MCF 10A (cell line): ENCODE measurements around the gene PTPRN2. TPM values are rescaled to one million over a fixed set of nuclear protein-coding genes. Genes with fewer than 3 reads are reported as not detected.

Experiments used
- BruUV-seq: library from RNA; stranded (reverse); fragments of 400-500 nt; replicated peaks from 2 replicates; lab custom pipeline; 2021; lab: Mats Ljungman, UMichigan
- CTCF ChIA-PET: fragments of 300-600 bp; sonication (Branson Sonifier 250); formaldehyde crosslinking; extraction: SDS; loops from one replicate; lab custom pipeline; 2021; ENCODE audit warnings: antibody characterized with exemption, inconsistent platforms; lab: Yijun Ruan, JAX
- POLR2A ChIA-PET: fragments of 300-600, 350-650 bp; sonication (Branson Sonifier 250); formaldehyde crosslinking; extraction: SDS; loops from one replicate; lab custom pipeline; 2020; ENCODE audit warnings: antibody characterized with exemption, inconsistent platforms; lab: Yijun Ruan, JAX
- DNase-seq: peaks from one replicate; pipeline ENCODE4 v3.0.0-alpha.2; 2018; ENCODE audit not compliant: unreplicated experiment
- H3K27ac Mint-ChIP-seq: one replicate; pipeline ENCODE4 v1.8.0; 2022; ENCODE audit warnings: mild to moderate bottlenecking, low read depth, mixed read lengths; ENCODE audit not compliant: unreplicated experiment
- H3K27me3 Mint-ChIP-seq: one replicate; pipeline ENCODE4 v1.8.0; 2022; ENCODE audit warnings: mixed read lengths; ENCODE audit not compliant: insufficient read depth, unreplicated experiment
- H3K36me3 Mint-ChIP-seq: one replicate; pipeline ENCODE4 v1.8.0; 2022; ENCODE audit warnings: mild to moderate bottlenecking, moderate library complexity, mixed read lengths; ENCODE audit not compliant: insufficient read depth, unreplicated experiment
- H3K4me1 Mint-ChIP-seq: one replicate; pipeline ENCODE4 v1.8.0; 2022; ENCODE audit warnings: mixed read lengths; ENCODE audit not compliant: insufficient read depth, unreplicated experiment
- H3K4me3 Mint-ChIP-seq: one replicate; pipeline ENCODE4 v1.8.0; 2022; ENCODE audit warnings: mild to moderate bottlenecking, moderate library complexity, mixed read lengths; ENCODE audit not compliant: unreplicated experiment
- H3K9me3 Mint-ChIP-seq: one replicate; pipeline ENCODE4 v1.8.0; 2022; ENCODE audit warnings: mixed read lengths; ENCODE audit not compliant: unreplicated experiment
- CTCF ChIP-seq: fragments of 200-600 bp; IDR thresholded peaks from one replicate; pipeline ENCODE4 v1.8.0; 2022; ENCODE audit warnings: antibody characterized with exemption, mild to moderate bottlenecking; ENCODE audit not compliant: unreplicated experiment
- intact Hi-C: fragments of 100-400 bp; cut with micrococcal nuclease; formaldehyde crosslinking; loops from 2 replicates; pipeline ENCODE4 v1.14.1; 2022
- total RNA-seq: library from RNA; stranded (reverse); gene quantifications from 2 replicates; pipeline ENCODE4 v1.2.3, GENCODE V29; 2022

PTPRN2 gene
- total RNA-seq, 1 experiment from 2014 or later, result 4.5 TPM

GRCh38 chr7:158065340-158065739 is 522.3 kb downstream of the PTPRN2 start:
- no peak for TF ChIP-seq CTCF
- POLR2A ChIA-PET, result no interaction called here
- no peak for DNase-seq
- no peaks in the 10 kb centered on the region for H3K9me3 Mint-ChIP-seq
- H3K36me3 Mint-ChIP-seq, result no peaks in the 10 kb centered on the region
- no peaks in the 10 kb centered on the region for H3K4me1 Mint-ChIP-seq
- no peak overlapping the region for H3K27ac Mint-ChIP-seq
- no peaks in the 10 kb centered on the region for H3K27me3 Mint-ChIP-seq
- no peak overlapping the region for H3K4me3 Mint-ChIP-seq
- BruUV-seq, result no TSS peak
- intact Hi-C loops, result no loop called here
- CTCF ChIA-PET, result no interaction called here

GRCh38 chr7:158064631-158065030 is 523.0 kb downstream of the PTPRN2 start:
- TF ChIP-seq CTCF, result no peak
- CTCF ChIA-PET, result no interaction called here
- H3K27me3 Mint-ChIP-seq, result no peaks in the 10 kb centered on the region
- DNase-seq, result no peak
- H3K36me3 Mint-ChIP-seq, result no peaks in the 10 kb centered on the region
- no peaks in the 10 kb centered on the region for H3K9me3 Mint-ChIP-seq
- BruUV-seq, result no TSS peak
- intact Hi-C loops, result no loop called here
- H3K4me1 Mint-ChIP-seq, result no peaks in the 10 kb centered on the region
- POLR2A ChIA-PET, result no interaction called here
- H3K4me3 Mint-ChIP-seq, result no peak overlapping the region
- H3K27ac Mint-ChIP-seq, result no peak overlapping the region

- DNase-seq, result no peak
- intact Hi-C loops, result no loop called here
- Mint-ChIP-seq H3K36me3 (no peaks in the 10 kb centered on the region), H3K4me3 (no peak overlapping the region), H3K27me3 (no peaks in the 10 kb centered on the region), H3K4me1 (no peaks in the 10 kb centered on the region), H3K9me3 (no peaks in the 10 kb centered on the region), H3K27ac (no peak overlapping the region)
- CTCF ChIA-PET, result no interaction called here
- no TSS peak for BruUV-seq
- POLR2A ChIA-PET, result no interaction called here
- no peak for TF ChIP-seq CTCF
These were observed 523.6 kb downstream of the PTPRN2 start for GRCh38 chr7:158063850-158064610.

- POLR2A ChIA-PET, result no interaction called here
- no peak overlapping the region for H3K27ac Mint-ChIP-seq
- no peak for TF ChIP-seq CTCF
- no peaks in the 10 kb centered on the region for H3K36me3 Mint-ChIP-seq
- no peaks in the 10 kb centered on the region for H3K9me3 Mint-ChIP-seq
- H3K4me3 Mint-ChIP-seq, result no peak overlapping the region
- BruUV-seq, result no TSS peak
- H3K27me3 Mint-ChIP-seq, result no peaks in the 10 kb centered on the region
- no peak for DNase-seq
- H3K4me1 Mint-ChIP-seq, result no peaks in the 10 kb centered on the region
- intact Hi-C loops, result no loop called here
- CTCF ChIA-PET, result interaction anchor here (0.7 kb wide), 2 partner anchors 11 to 488 kb away, joined by 3 to 4 read pairs; no protein-coding TSS in a partner anchor
These were observed 525.0 kb downstream of the PTPRN2 start for GRCh38 chr7:158062661-158063060.
